GM12878 (cell line): ENCODE data around the gene NMRK2. TPM values are rescaled to one million over a fixed set of nuclear protein-coding genes. Genes with fewer than 3 reads are reported as not detected.

Experiments
- ATAC-seq: fragments of 200-7000 bp; cut with Tn5 transposase; 3 replicates; pipeline ENCODE4 v1.9.1; 2020; ENCODE audit warnings: mild to moderate bottlenecking, moderate library complexity
- Bru-seq: library from RNA; stranded (reverse); fragments of 400-500 nt; gene quantifications from one replicate; lab custom pipeline; 2021; lab: Mats Ljungman, UMichigan
- BruChase-seq, 2 experiments: library from RNA; stranded (reverse); fragments of 400-500 nt; gene quantifications; one replicate each; lab custom pipeline; 2021; lab: Mats Ljungman, UMichigan
- BruUV-seq: library from RNA; stranded (reverse); fragments of 400-500 nt; replicated peaks from 2 replicates; lab custom pipeline; 2021; lab: Mats Ljungman, UMichigan
- CTCF ChIA-PET: fragments of 300-600 bp; sonication (Branson Sonifier 250); formaldehyde crosslinking; extraction: SDS; loops from one replicate; lab custom pipeline; 2021; ENCODE audit warnings: inconsistent platforms; lab: Yijun Ruan, JAX
- POLR2A ChIA-PET: fragments of 350-600 bp; formaldehyde crosslinking; extraction: SDS; loops from one replicate; lab custom pipeline; 2021; ENCODE audit warnings: inconsistent platforms; lab: Charles Lee
- RAD21 ChIA-PET: fragments of 300-600 bp; sonication (Branson Sonifier 250); formaldehyde crosslinking; loops from one replicate; lab custom pipeline; 2023; ENCODE audit warnings: antibody characterized with exemption; ENCODE audit not compliant: unreplicated experiment; lab: Charles Lee
- SMC1A ChIA-PET: fragments of 300-600 bp; sonication (Branson Sonifier 250); formaldehyde crosslinking; loops from one replicate; lab custom pipeline; 2023; ENCODE audit not compliant: unreplicated experiment, uncharacterized antibody; lab: Charles Lee
- DNase-seq: peaks from one replicate; pipeline ENCODE4 v3.0.0-alpha.2; 2011; ENCODE audit warnings: low read depth, low spot score
- FAIRE-seq: peaks from 3 replicates; lab custom pipeline; 2011; peaks lifted over from hg19 to GRCh38; lab: Jason Lieb, UNC
- H2AFZ ChIP-seq: 2 replicates; pipeline ENCODE4 v1.6.0; 2011; ENCODE audit warnings: low read depth, low read length, control low read depth; ENCODE audit not compliant: control insufficient read depth
- H3K27ac ChIP-seq: 2 replicates; pipeline ENCODE4 v1.5.1; 2011; ENCODE audit warnings: control low read depth; ENCODE audit not compliant: control insufficient read depth, insufficient read depth
- H3K27me3 ChIP-seq, 2 experiments: replicated peaks in 1 of 2; 2 replicates each; pipeline versions ENCODE4 v1.6.0 to v1.6.1; 2011; ENCODE audit warnings: low read length in 1 of 2; ENCODE audit not compliant: control insufficient read depth in 2 of 2, insufficient read depth in 2 of 2
- H3K36me3 ChIP-seq, 2 experiments: 2 replicates each; pipeline ENCODE4 v1.5.1; 2011; ENCODE audit warnings: low read length in 1 of 2; ENCODE audit not compliant: control insufficient read depth in 2 of 2, insufficient read depth in 2 of 2
- H3K4me1 ChIP-seq: 2 replicates; pipeline ENCODE4 v1.6.1; 2011; ENCODE audit warnings: mild to moderate bottlenecking, low read length, moderate library complexity, mixed read lengths; ENCODE audit not compliant: control insufficient read depth, insufficient read depth
- H3K4me2 ChIP-seq: 2 replicates; pipeline ENCODE4 v1.6.0; 2011; ENCODE audit warnings: control low read depth; ENCODE audit not compliant: control insufficient read depth, insufficient read depth
- H3K4me3 ChIP-seq: fragments of 200-600 bp; sonication (generic); 2 replicates; pipeline ENCODE4 v1.5.1; 2016
- H3K79me2 ChIP-seq: 2 replicates; pipeline ENCODE4 v1.6.0; 2011; ENCODE audit warnings: low read length; ENCODE audit not compliant: control insufficient read depth, insufficient read depth
- H3K9ac ChIP-seq: 2 replicates; pipeline ENCODE4 v1.8.0; 2011; ENCODE audit warnings: low read length, control low read depth, mixed read lengths; ENCODE audit not compliant: control insufficient read depth, insufficient read depth
- H3K9me3 ChIP-seq: replicated peaks from 3 replicates; pipeline ENCODE4 v1.5.1; 2011; ENCODE audit warnings: mild to moderate bottlenecking, low read length; ENCODE audit not compliant: control insufficient read depth, insufficient read depth
- H4K20me1 ChIP-seq: 2 replicates; pipeline ENCODE4 v1.6.0; 2011; ENCODE audit not compliant: control insufficient read depth, insufficient read depth
- BRCA1 ChIP-seq: IDR thresholded peaks from 2 replicates; pipeline ENCODE4 v1.6.1; 2011; ENCODE audit warnings: low read depth, low read length, improper control_type of control experiment
- IKZF2 ChIP-seq, 2 experiments: fragments of 450-650 bp; IDR thresholded peaks; 2 replicates each; pipeline ENCODE4 v1.6.1; 2017; ENCODE audit warnings: mild to moderate bottlenecking in 2 of 2, moderate library complexity in 2 of 2
- NFYB ChIP-seq: IDR thresholded peaks from 2 replicates; pipeline ENCODE4 v1.6.1; 2011; ENCODE audit warnings: low read depth, mild to moderate bottlenecking, low read length, improper control_type of control experiment, moderate library complexity; ENCODE audit not compliant: insufficient read depth
- NR2F1 ChIP-seq: fragments of 450-650 bp; conservative IDR thresholded peaks from 2 replicates; pipeline ENCODE4 v1.6.1; 2017; ENCODE audit warnings: mild to moderate bottlenecking
- POLR2A ChIP-seq: IDR thresholded peaks from 2 replicates; pipeline ENCODE4 v1.6.1; 2011; ENCODE audit warnings: low read depth, mild to moderate bottlenecking, low read length
- SMARCA5 ChIP-seq: fragments of 450-650 bp; IDR thresholded peaks from 2 replicates; pipeline ENCODE4 v1.6.1; 2017; ENCODE audit warnings: mild to moderate bottlenecking
- TARDBP ChIP-seq: IDR thresholded peaks from 2 replicates; pipeline ENCODE4 v1.6.1; 2016; ENCODE audit warnings: borderline replicate concordance
- WGBS: methylation state at CpG from one replicate; pipeline ENCODE4 v1.1.6; 2016; ENCODE audit warnings: low lambda C conversion rate; ENCODE audit not compliant: insufficient replicate concordance, insufficient coverage; ENCODE audit errors: missing lambda C conversion rate; 5-methylcytosine and 5-hydroxymethylcytosine counted together
- in situ Hi-C: fragments of 300-500 bp; cut with MboI; formaldehyde crosslinking; loops from 9 replicates; pipeline ENCODE4 v1.14.3; 2018; ENCODE audit warnings: mixed read lengths
- intact Hi-C: fragments of 100-400 bp; cut with micrococcal nuclease; formaldehyde crosslinking; loops from one replicate; pipeline ENCODE4 v1.14.2; 2022; ENCODE audit not compliant: unreplicated experiment
- long read RNA-seq, 2 experiments: library from polyadenylated mRNA; unstranded; transcript quantifications; one replicate each; pipeline ENCODE4 v2.0.0, GENCODE V29; 2019 to 2020
- polyA minus RNA-seq, 3 experiments: library from RNA; depleted of rRNA, polyadenylated mRNA; stranded (reverse); fragments of >200 nt; gene quantifications; 2 replicates each; pipeline ENCODE4 v1.2.3, GENCODE V29; 2011
- polyA plus RNA-seq, 11 experiments: library from polyadenylated mRNA; depleted of rRNA in 4 of 11; unstranded in 6 of 11; stranded (reverse) in 5 of 11; fragments of >200 nt; fragmentation: Nextera tagmentation in 4 of 11; fragmentation: Illumina TruSeq in 1 of 11; extraction: Ambion mirVana in 4 of 11; extraction: Trizol in 1 of 11; gene quantifications; 1 replicate in 1 of 11; 2 replicates in 10 of 11; pipeline versions ENCODE4 v1.2.1 to v1.2.3, GENCODE V29; 2011 to 2016; ENCODE audit warnings: inconsistent platforms in 2 of 11, missing spikeins in 2 of 11, low read depth in 1 of 11
- total RNA-seq, 4 experiments: library from RNA; depleted of rRNA in 3 of 4; stranded (reverse); fragments of >200 nt in 3 of 4; fragmentation: Illumina TruSeq in 1 of 4; extraction: Trizol in 1 of 4; gene quantifications; 2 replicates each; pipeline versions ENCODE4 v1.2.1 to v1.2.3, GENCODE V29; 2013 to 2021

Gene NMRK2, protein sequence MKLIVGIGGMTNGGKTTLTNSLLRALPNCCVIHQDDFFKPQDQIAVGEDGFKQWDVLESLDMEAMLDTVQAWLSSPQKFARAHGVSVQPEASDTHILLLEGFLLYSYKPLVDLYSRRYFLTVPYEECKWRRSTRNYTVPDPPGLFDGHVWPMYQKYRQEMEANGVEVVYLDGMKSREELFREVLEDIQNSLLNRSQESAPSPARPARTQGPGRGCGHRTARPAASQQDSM
- not detected in 2 replicates for total RNA-seq (2013; cell fraction: nucleolus; rRNA removed)
- total RNA-seq (2014; rRNA removed) (not detected in 2 replicates), total RNA-seq (2014; rRNA removed; fragmentation: Illumina TruSeq; extraction: Trizol) (not detected in 2 replicates), total RNA-seq (2021) (not detected in 2 replicates), polyA plus RNA-seq (2011; rRNA removed) (0.15 TPM in 1 of 2 replicates, not detected in the other), polyA plus RNA-seq (2014; fragmentation: Illumina TruSeq; extraction: Trizol) (not detected in 2 replicates), polyA plus RNA-seq (2014; fragmentation: Nextera tagmentation; extraction: Ambion mirVana) (not detected), polyA plus RNA-seq (2014; rRNA removed) (not detected in 2 replicates), polyA plus RNA-seq (2016; fragmentation: Nextera tagmentation; extraction: Ambion mirVana) (under 1 TPM in 1 of 2 experiments, not detected in 1; 0.14 TPM), polyA minus RNA-seq (2011; rRNA and poly(A)+ RNA removed) (not detected in 2 replicates), Bru-seq, nascent RNA (not detected), BruChase-seq, experiment 1, labeled RNA remaining after a 6-hour chase (percentile 9 among the genes with signal in this experiment), BruChase-seq, experiment 2, labeled RNA remaining after a 2-hour chase (not detected)
- not detected for polyA plus RNA-seq (2011; ENCODE audit: low read depth)
- polyA plus RNA-seq (2011; cell fraction: cytosol; rRNA removed), result 0.12 TPM in 1 of 2 replicates, not detected in the other
- polyA plus RNA-seq (2011; cell fraction: nucleus; rRNA removed), result 0.16 TPM in 1 of 2 replicates, not detected in the other
- 0.13 and 0.14 TPM in 2 replicates for polyA plus RNA-seq (2012)
- polyA minus RNA-seq (2011; cell fraction: cytosol; rRNA and poly(A)+ RNA removed), result not detected in 2 replicates
- not detected in 2 replicates for polyA minus RNA-seq (2011; cell fraction: nucleus; rRNA and poly(A)+ RNA removed)
- long read RNA-seq, experiment 1, result 0 reads
- long read RNA-seq, experiment 2, result 0 reads

DNA sequence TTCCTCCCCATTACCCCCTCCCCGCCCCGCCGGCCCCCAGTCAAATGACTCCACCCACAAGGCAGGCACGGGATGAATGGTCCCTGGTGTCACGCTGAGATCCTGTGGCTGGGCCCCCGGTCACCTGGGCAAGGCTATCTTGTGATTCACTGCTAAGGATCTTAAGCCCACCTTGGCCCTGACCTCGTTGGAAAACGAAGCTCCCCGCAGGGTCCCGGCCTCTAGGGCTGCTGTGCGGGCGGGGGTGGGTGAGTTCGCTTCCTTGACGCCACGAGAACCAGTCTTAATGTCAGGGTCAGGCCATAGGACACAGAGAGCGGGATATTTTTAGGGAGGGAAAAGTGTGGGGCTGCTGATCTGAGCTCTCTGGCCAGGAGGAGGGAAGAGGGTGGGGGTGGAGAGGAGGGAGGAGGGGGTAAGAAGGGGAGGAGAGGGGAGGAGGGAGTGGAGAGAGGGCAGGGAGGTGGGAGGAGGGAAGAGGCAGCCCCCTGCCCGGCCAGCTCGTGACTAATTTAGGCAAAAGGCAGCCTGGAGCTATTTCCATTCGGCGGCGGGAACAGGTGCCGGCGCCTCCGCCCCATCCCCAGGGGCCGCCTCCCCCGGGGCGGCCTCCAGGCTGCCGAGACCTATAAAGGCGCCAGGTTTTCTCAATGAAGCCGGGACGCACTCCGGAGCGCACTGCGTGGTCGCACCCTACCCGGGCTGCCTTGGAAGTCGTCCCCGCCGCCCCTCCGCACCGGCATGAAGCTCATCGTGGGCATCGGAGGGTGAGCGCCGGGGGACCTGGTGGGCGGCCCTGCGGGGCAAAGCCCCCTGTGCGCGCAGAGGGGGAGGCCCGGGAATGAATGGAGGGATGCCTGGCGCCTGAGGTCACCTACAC is at the start of gene NMRK2:
TSS of gene NMRK2 (plus strand) at position 139 of the 880 bp plus-strand sequence. CDS start at position 742, 603 bp downstream.
- RAD21 ChIA-PET, result no interaction called here
- intact Hi-C loops (no loop called here), in situ Hi-C loops (no loop called here)
- CTCF ChIA-PET, result no interaction called here
- SMC1A ChIA-PET, result no interaction called here
- WGBS, result 15% methylated on average over 48 of the region's 51 CpGs
- Histone ChIP-seq H3K4me2 (no peak within 1 kb of the TSS), H3K27ac (no peak within 1 kb of the TSS), H3K79me2 (no peaks in the 10 kb centered on the region), H3K36me3 (no peaks in the 10 kb centered on the region), H3K9ac (no peak within 1 kb of the TSS), H3K4me1 (no peaks in the 10 kb centered on the region), H4K20me1 (no peaks in the 10 kb centered on the region), H2AFZ (no peak within 1 kb of the TSS), H3K9me3 (no peaks in the 10 kb centered on the region), H3K4me3 (no peak within 1 kb of the TSS), H3K27me3 (no peaks in the 10 kb centered on the region; a peak in 1 of 4 replicates)
- DNase-seq (no peak), FAIRE-seq (no peak), ATAC-seq (no peak)
- POLR2A ChIA-PET, result no interaction called here
- BruUV-seq, result no TSS peak
- TF ChIP-seq POLR2A (no peak), SMARCA5 (no peak), TARDBP (no peak), IKZF2 (IDR thresholded peaks at IDR 0.05) (no peak), NR2F1 (no peak), NFYB (no peak), BRCA1 (no peak)
- TF ChIP-seq, all 136 proteins: peak for 0
